ENCODE data around the gene PAPSS2.
"Not testable (repeated sequence)": the region's sequence is repeated elsewhere in the genome, so short reads cannot be mapped to it uniquely, and the experiment has no call there.

The PAPSS2 gene

GRCh38 chr10:87712913-87713616 is 53.4 kb downstream of the PAPSS2 start:
- DNase-seq: no peak

DNA sequence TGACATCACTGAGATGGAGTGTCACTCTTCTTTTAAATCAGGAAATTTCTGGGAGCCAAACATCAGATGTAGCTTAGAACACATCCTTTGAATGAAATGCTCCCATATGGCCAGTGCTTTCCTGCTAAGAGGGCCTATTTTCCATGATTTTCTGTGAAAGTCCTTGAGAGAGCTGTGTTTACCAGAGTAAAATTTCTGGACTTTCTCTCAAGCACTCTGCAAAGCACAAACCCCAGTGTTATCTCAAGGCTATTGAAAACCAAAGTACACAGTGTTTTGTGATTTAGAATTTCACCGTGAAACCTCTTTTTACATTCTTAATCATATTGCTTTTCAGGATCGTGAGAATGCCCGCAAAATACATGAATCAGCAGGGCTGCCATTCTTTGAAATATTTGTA is 54.0 kb downstream of the PAPSS2 start:
- DNase-seq: no peak

- no peak for DNase-seq
Observed at GRCh38 chr10:87715552-87716347, 56.1 kb downstream of the PAPSS2 start.

DNA sequence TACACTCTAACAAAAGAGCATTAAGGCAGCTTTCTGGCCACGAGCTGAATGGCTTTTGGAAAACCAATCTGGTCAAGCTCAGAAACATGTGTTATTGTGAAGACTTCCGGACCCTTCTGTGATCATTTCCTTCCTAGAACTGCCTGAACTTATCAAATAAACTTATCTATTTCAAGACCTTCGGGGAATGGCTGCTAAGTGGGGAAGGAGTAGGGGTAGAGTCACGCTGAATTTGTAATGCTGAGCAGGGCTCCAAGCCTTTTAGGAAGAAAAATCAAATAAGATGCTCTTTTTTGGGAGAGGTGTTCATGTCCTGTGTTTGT is 56.6 kb downstream of the PAPSS2 start:
- DNase-seq: no peak

DNA sequence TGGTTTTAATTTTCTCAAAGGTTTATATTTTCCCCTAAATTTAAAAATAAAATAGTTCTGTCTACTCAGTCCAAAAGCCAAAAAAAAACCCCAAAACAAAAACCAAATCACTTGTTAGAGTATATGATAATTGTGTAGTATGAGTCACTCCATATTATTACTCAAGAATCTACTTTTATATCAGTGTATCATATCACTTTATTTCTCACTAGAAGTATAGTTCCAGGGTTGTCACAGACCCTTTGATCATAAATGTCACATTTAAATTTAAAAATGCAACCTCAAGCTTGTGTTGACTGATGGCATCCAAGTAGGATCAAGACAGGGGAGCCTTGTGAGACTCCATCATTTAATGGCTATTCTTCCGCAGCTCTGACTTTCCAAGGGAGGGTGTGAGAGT is 61.0 kb downstream of the PAPSS2 start:
- DNase-seq: no peak

- DNase-seq: no peak
Observed at GRCh38 chr10:87721781-87722180, 62.1 kb downstream of the PAPSS2 start.

DNA sequence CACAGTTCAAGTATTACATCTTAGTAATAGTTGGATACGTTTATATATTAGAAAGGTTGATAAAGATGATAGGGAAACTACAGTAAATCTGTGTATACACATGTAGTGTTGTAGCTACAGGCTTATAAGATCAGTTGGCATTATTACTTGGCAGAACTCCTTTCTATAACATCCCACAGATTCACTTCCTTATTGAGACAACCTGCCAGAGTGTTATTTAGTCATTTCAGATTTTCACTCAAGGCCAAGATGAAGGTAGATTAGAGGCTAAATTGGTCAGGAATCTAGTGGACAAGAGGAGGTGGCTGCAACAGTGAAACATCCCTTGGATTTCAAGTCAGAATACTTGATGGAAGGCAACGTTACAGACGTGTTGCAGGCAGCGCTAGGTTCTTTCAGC is 63.0 kb downstream of the PAPSS2 start:
- DNase-seq: no peak

- no peak for DNase-seq
Observed at GRCh38 chr10:87723500-87723899, 63.8 kb downstream of the PAPSS2 start.

GRCh38 chr10:87724789-87725188 is 65.1 kb downstream of the PAPSS2 start:
- no peak for DNase-seq

- no peak for DNase-seq
Observed at GRCh38 chr10:87729940-87730339, 70.3 kb downstream of the PAPSS2 start.

DNA sequence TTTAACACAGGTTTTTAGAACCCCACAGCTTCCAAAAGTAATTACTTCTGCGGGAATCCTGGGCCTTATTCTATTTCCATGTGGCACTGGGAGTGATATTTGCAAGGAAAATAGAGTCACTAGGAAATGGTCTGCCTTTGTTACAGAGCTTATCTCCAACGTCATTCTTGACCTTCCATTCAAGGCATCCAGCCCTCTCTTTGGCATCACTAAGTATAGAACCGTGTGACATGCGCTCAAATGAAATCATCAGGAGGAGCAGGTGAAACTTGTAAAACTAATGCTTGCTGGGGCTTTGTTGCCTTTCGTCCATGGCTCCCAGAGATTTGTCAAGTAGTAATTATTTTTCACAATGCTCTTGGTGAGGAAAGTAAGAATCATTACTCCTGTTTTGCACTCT is 73.4 kb downstream of the PAPSS2 start:
- no peak for DNase-seq

DNA sequence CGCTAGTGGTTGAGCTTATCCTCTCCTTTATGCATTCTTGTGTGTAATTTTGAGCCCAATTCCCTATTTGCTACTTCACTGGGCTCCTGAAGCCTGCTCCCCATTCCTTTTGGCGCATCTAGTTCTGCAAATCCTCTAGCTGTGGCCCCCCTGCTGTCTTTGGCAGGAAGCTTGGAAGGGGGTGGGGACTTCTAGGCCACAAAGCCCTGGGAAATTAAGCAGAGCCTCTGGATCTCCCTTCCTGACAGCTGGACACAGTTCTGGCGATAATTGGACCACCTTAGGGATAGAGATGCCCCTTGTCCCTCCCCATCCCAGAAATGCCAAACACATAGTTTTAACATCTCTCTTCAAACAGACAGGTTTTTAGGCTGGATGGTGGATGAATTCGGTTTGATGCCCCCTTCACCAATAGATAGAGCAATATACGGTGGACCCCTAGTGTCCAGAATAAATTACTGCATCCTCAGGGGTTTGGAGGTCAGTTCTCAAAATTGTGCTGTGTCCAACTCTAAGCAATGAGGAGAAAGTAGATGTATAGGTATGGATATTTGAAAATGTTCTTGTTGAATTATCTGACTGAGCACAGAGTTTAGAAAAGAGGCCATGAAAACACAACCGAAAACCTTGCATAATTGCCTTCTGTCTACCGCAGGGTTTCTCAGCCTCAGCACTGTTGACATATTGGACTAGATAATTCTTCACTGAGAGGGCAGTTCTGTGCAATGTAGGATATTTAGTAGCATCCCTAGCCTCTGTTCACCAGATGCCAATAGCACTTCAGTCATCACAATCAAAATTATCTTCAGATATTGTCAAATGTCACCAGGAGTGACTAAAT is 75.5 kb downstream of the PAPSS2 start:
- peak in 1 of 2 donors; percentile 10 for DNase-seq

DNA sequence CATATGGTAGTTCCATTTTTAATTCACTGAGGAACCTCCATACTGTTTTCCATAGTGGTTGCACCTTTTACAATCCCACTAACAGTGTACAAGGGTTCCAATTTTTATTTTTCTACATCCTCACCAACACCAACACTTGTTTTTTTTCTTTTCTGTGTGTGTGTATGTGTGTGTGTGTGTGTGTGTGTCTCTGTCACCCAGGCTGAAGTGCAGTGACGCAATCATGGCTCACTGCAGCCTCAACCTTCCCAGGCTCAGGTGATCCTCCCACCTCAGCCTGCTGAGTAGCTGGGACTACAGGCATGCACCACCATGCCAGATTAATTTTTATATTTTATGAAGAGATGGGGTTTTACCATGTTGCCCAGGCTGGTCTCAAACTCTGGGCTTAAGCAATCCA is 78.6 kb downstream of the PAPSS2 start:
- DNase-seq: not testable (repeated sequence)

DNA sequence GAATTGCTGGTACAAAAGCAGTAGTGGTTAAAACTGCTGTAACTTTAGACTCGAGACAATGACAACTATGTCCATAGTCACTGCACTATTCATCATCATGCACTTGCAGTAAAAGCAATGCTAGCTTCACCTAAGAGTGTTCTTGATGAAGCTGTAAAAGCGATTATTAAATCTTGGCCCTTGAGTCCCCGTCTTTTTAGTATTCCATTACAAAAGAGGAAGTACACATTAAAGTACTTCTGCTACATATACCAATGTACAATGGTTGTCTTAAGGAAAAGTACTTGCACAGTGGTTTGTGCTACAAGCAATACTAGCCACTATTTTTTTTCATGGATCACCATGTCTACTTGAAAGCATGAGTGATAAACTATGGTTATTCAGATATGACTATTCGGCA is 80.0 kb downstream of the PAPSS2 start:
- no peak for DNase-seq

DNA sequence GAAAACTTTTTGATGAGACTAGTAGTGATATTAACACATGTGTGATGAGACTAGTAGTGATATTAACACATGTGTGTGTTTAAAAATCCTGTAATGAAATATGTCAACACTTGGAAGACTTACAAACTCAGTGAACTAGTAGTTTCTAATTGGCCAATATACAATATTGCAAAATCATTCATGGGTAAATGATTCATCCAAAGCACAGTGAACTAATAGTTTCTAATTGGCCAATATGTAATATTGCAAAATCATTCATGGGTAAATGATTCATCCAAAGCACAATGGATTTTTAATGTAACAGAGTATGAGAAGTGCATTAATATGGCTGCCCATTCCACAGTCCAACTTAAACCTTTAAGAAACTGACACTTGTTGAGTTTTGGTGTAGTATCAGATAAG is 80.6 kb downstream of the PAPSS2 start:
- DNase-seq: no peak

DNA sequence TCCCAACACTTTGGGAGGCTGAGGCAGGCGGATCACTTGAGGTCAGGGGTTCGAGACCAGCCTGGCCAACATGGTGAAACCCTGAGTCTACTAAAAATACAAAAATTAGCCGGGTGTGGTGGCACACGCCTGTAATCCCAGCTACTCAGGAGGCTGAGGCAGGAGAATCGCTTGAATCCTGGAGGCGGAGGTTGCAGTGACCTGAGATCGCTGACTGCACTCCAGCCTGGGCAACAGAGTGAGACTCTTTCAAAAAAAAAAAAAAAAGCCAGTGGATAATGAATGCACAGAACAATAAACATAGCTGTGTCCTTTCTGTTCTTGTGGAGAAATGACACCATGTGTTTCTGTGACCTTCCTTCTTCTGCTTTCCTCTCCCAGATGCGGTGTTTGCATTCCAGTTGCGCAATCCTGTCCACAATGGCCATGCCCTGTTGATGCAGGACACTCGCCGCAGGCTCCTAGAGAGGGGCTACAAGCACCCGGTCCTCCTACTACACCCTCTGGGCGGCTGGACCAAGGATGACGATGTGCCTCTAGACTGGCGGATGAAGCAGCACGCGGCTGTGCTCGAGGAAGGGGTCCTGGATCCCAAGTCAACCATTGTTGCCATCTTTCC is 83.4 kb downstream of the PAPSS2 start:
- peak in 1 of 2 donors; percentile 43 for DNase-seq

DNA sequence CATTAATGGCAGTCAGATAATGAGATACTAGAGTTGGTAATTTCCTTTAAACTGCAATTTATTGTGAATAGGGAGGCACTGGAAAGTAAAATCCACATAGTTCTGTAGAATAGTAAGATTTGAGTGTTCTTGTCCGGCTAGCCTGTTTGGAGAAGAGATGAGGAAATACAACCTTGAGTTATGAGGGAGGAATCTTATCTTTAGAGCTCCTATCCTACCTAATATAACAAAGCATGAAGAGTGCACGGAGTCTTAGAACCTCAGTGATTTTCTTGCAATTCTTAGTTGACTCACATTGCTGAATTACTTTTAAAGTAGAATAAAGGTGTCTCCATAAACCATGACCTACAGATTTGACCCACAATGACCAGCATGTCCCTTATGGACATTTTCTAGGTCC is 84.9 kb downstream of the PAPSS2 start:
- DNase-seq: no peak

DNA sequence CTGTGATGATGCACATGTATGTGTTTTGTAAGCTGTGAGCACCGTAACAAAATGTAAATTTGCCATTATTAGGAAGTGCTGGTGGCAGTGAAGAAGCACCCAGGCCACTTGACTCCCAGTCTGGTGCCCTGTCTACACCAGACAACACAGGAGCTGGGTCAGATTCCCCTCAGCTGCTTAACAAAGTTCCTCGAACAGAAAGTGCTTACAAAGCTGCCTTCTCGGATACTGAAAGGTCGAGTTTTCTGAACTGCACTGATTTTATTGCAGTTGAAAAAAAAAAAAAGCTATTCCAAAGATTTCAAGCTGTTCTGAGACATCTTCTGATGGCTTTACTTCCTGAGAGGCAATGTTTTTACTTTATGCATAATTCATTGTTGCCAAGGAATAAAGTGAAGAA is 87.2 kb downstream of the PAPSS2 start:
- no peak for DNase-seq

GRCh38 chr10:87748244-87748643 is 88.6 kb downstream of the PAPSS2 start:
- not testable (repeated sequence) for DNase-seq

DNA sequence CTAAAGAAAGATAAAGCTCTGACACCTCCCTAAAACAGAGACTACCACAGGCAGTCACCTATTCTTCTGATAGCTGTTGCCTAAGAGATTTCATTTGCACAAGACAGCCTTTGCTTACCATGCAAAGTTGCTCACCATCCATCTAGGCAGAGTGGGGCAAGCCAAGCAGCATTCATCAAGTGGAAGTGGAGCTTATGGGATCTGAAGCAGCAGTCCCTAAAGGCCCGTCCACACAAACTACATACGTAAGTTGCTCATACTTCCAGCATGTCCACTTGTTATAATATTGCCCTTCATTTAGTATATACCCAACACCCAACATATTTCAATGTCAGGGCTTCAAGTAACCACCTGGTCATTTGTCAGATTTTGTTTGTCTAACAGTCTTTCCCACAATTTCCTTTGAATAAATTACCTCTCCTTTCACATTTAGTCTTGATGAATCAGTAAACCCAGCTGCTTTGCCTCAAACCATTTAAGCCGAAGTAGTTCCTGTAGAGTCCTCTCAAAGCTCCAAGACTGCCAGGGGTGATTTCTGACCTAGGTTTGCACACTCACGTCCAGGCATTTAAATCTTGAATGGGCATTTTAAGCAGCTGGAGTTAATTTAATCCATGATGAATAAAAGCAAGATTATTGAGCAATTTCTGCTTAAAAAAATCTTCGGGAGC is 90.5 kb downstream of the PAPSS2 start:
- no peak for DNase-seq

- DNase-seq: no peak
Observed at GRCh38 chr10:87750817-87751216, 91.1 kb downstream of the PAPSS2 start.

- DNase-seq: no peak
Observed at GRCh38 chr10:87751274-87751673, 91.6 kb downstream of the PAPSS2 start.

DNA sequence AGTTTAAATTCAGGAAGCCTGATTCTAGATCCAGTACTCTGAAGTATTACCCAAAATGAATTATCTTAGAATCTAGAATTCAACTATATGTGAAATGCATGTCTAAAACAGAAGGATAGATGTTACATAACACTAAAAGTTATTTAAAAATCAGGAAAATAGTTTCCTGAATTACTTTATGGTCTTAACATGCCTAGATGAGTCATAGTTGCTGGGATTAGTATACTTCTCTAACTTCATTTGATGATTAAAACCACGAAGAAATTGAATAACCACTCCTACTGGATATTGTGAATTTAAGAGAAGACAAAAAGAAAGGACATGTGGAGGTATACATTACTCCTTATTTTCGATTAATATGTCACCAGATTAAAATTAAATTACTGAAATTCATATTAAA is 92.9 kb downstream of the PAPSS2 start:
- no peak for DNase-seq

All from CD4-positive, alpha-beta T cell treated with Interleukin-4 for 1 hour (primary cell).